ENCODE results near the gene DHX8.

GRCh38 chr17:43560461-43561427 lies 77.0 kb downstream of the DHX8 start:
- TF ChIP-seq, protein P1, sequence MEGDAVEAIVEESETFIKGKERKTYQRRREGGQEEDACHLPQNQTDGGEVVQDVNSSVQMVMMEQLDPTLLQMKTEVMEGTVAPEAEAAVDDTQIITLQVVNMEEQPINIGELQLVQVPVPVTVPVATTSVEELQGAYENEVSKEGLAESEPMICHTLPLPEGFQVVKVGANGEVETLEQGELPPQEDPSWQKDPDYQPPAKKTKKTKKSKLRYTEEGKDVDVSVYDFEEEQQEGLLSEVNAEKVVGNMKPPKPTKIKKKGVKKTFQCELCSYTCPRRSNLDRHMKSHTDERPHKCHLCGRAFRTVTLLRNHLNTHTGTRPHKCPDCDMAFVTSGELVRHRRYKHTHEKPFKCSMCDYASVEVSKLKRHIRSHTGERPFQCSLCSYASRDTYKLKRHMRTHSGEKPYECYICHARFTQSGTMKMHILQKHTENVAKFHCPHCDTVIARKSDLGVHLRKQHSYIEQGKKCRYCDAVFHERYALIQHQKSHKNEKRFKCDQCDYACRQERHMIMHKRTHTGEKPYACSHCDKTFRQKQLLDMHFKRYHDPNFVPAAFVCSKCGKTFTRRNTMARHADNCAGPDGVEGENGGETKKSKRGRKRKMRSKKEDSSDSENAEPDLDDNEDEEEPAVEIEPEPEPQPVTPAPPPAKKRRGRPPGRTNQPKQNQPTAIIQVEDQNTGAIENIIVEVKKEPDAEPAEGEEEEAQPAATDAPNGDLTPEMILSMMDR (conservative IDR thresholded peaks at IDR 0.05 in 1 of 2, IDR thresholded peaks at IDR 0.05 in 1 of 2; ENCODE audit: extremely low read depth in 1 of 2, insufficient read depth in 1 of 2, low read depth in 1 of 2, low read length in 2 of 2): no peak
- no peak for TF ChIP-seq EZH2 (IDR thresholded peaks at IDR 0.05; ENCODE audit: borderline replicate concordance, low read length)
